Neural cell (in vitro differentiated cells): Measurements from ENCODE around the gene TOR4A.

Experiments
- EP300 ChIP-seq: fragments of 450-650 bp; conservative IDR thresholded peaks from 2 replicates; pipeline ENCODE4 v1.6.1; 2014; ENCODE audit warnings: antibody characterized with exemption, mild to moderate bottlenecking, moderate library complexity; ENCODE audit not compliant: poor library complexity, severe bottlenecking
- EZH2 ChIP-seq: fragments of 200-600, 300-800 bp; shearing (Covaris generic), sonication (generic); IDR thresholded peaks from 2 replicates; pipeline ENCODE4 v1.6.1; 2014; ENCODE audit warnings: antibody characterized with exemption, low read length, borderline replicate concordance, mild to moderate bottlenecking; ENCODE audit not compliant: insufficient read depth, poor library complexity, severe bottlenecking
- TF ChIP-seq, protein P1 (sequence below): fragments of 450-650 bp; IDR thresholded peaks from 2 replicates; pipeline ENCODE4 v1.5.1; 2014; ENCODE audit warnings: antibody characterized with exemption, mild to moderate bottlenecking, moderate library complexity; ENCODE audit not compliant: poor library complexity, severe bottlenecking

DNA sequence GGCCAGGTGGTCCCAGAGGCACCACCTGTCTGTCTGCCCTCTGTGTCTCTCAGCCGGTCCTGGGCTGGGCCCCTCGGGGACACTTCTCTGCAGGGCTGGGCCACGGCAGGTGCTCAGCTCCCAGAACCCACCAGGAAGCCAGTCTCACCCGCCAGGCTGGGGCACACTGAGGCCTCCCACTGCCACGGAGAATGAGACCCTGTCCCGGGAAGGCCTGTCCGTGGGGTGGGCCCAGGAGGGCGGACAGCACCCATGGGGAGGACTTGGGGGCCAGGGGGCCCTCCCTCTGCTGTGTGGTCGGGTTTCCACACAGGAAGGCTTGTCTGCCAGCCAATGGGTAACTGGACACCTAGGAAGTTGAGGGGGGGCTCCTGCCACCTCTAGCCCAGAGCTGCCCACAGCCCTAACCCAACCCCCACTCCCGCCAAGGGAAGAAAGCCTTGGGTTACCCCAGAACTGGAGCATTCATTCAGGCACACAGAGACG is 40.5 kb upstream of the TOR4A start:
- TF ChIP-seq EP300 (no peak), EZH2 (no peak)
- TF ChIP-seq, protein P1, sequence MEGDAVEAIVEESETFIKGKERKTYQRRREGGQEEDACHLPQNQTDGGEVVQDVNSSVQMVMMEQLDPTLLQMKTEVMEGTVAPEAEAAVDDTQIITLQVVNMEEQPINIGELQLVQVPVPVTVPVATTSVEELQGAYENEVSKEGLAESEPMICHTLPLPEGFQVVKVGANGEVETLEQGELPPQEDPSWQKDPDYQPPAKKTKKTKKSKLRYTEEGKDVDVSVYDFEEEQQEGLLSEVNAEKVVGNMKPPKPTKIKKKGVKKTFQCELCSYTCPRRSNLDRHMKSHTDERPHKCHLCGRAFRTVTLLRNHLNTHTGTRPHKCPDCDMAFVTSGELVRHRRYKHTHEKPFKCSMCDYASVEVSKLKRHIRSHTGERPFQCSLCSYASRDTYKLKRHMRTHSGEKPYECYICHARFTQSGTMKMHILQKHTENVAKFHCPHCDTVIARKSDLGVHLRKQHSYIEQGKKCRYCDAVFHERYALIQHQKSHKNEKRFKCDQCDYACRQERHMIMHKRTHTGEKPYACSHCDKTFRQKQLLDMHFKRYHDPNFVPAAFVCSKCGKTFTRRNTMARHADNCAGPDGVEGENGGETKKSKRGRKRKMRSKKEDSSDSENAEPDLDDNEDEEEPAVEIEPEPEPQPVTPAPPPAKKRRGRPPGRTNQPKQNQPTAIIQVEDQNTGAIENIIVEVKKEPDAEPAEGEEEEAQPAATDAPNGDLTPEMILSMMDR: no peak
